Measurements from ENCODE around the gene EXD1.

DNA sequence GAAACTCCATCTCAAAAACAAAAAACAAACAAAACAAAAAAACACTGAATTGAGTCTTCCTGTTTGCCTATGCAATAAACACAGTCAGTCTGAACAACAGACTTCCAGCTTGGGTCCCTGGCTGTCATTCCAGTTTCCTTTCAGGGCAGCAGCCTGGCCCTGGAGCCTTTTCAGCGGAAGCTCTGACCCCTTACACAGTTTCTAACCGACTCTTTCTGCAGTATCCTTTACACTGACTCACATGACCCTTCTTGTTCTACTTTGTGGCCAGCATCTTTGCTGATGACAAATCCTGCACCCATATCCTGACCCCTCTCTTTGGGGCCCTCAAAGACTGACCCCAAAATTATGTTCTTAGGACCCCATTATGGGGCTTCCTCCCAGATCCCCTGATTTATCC, 76.1 kb downstream of the EXD1 start:
- TF ChIP-seq EZH2 (IDR thresholded peaks at IDR 0.05; ENCODE audit: low read length): no peak
- no peak for TF ChIP-seq CTCF (optimal IDR thresholded peaks at IDR 0.05 in 1 of 3, IDR thresholded peaks at IDR 0.05 in 1 of 3, conservative IDR thresholded peaks at IDR 0.05 in 1 of 3; ENCODE audit: extremely low read depth in 1 of 3, insufficient read depth in 2 of 3, low read length in 3 of 3)

Measured in keratinocyte (primary cell).